ENCODE results near the gene EVI5. TPM values are rescaled to one million over a fixed set of nuclear protein-coding genes. Genes with fewer than 3 reads are reported as not detected.
"Not testable (repeated sequence)": the region's sequence is repeated elsewhere in the genome, so short reads cannot be mapped to it uniquely, and the experiment has no call there.

Gene EVI5
- polyA plus RNA-seq, 3 donors: 17.6 to 23.1 (median 17.8) TPM

DNA sequence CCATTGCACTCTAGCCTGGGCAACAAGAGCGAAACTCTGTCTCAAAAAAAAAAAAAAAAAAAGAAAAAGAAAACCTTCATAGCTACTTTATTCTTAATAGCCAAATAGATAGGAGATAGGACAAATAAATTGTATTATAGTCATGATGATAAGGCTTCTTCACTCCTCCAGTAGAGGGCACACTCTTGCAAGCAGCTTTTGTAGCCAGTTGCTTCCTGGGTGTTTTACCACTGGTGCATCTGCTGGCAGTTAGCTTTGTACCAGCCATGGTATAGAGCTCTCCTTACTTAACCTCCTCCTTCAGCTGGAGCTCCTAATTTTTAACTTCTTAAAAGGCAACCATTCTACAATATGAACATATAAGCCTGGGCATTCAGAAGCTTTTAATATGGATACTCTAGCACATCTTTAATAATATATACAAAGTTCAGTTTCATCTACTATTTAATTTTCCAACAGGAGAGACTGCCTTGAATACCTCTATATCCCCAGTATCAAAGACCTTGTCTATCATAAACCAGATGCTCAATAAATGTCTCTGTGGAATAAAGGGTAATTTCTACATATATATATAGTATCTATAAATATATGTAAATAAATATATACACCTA lies 35.8 kb downstream of the EVI5 start:
- no peak for DNase-seq

DNA sequence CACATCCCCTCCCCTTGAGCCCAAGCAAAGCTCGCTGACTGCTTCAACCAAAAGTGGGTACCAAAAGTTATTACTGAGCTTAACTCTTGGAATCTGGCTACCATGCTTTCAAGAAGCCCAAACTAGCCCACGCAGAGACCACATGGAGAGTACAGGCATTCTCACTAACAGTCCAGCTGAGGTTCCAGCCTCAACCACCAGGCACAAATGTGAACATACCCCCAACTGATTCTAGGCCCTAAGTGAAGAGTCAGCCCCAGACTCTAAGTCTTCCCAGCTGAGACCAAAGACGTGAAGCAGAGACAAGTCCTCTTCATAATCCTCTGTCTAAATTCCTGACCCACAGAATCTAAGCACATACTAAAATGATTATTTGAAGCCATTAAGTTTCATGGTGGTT lies 36.8 kb downstream of the EVI5 start:
- no peak for DNase-seq

- no peak for DNase-seq
Observed at GRCh38 chr1:92747735-92748134, 37.2 kb downstream of the EVI5 start.

- DNase-seq: not testable (repeated sequence)
Observed at GRCh38 chr1:92746255-92746654, 38.7 kb downstream of the EVI5 start.

- no peak for DNase-seq
Observed at GRCh38 chr1:92743221-92743620, 41.7 kb downstream of the EVI5 start.

GRCh38 chr1:92739669-92740524 lies 45.0 kb downstream of the EVI5 start:
- DNase-seq: no peak

- no peak for DNase-seq
Observed at GRCh38 chr1:92736395-92736794, 48.5 kb downstream of the EVI5 start.

GRCh38 chr1:92730476-92730875 lies 54.4 kb downstream of the EVI5 start:
- no peak for DNase-seq

GRCh38 chr1:92728697-92729096 lies 56.2 kb downstream of the EVI5 start:
- no peak for DNase-seq

GRCh38 chr1:92723713-92724112 lies 61.2 kb downstream of the EVI5 start:
- not testable (repeated sequence) for DNase-seq

DNA sequence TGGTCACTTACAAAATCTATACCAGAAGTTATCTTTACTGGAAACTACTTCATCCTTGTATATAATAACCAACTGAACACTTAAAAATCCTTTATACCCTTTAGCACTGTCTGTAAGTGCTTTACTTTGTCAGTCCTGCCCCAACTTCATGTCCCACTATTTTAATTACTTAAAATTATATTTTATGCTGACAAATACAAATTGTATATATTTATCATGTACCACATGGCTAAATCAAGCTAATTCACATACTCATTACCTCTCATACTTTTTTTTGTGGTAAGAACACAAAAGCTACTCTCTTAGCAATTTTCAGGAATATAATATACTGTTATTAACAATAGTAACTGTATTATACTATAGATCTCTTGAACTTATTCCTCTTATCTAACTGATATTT lies 63.0 kb downstream of the EVI5 start:
- no peak for DNase-seq

DNA sequence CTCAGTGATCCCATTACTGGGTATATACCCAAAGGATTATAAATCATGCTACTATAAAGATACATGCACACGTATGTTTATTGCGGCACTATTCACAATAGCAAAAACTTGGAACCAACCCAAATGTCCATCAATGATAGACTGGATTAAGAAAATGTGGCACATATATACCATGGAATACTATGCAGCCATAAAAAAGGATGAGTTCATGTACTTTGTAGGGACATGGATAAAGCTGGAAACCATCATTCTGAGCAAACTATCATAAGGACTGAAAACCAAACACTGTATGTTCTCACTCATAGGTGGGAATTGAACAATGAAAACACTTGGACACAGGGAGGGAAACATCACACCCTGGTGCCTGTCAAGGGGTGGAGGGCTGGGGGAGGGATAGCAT lies 63.8 kb downstream of the EVI5 start:
- not testable (repeated sequence) for DNase-seq

DNA sequence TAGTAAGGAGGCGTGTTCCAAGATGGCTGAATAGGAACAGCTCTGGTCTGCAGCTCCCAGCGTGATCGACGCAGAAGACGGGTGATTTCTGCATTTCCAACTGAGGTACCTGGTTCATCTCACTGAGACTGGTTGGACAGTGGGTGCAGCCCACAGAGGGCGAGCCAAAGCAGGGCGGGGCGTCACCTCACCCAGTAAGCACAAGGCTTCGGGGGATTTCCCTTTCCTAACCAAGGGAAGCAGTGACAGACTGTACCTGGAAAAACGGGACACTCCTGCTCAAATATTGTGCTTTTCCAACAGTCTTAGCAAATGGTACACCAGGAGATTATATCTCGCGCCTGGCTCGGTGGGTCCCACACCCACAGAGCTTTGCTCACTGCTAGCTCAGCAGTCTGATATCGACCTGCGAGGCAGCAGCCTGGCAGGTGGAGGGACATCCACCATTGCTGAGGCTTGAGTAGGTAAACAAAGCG lies 69.4 kb downstream of the EVI5 start:
- not testable (repeated sequence) for DNase-seq

DNA sequence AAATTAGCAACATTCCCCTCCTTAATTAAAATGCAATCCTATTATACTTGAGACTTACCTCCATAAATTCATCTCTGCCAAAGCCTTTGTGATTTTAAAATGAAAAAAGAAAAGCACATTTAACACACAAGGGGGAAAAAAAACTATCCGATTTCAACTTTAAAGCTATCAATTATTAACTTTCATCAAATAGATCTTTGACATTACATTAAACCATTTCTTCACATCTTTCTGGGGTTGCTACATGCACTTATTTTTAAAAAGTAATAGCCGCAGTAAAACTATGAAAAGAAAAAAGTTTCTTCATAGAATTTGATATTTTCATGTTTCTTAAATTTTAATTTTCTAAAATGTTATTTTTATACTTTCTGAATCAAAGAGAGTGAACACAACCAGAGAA lies 71.0 kb downstream of the EVI5 start:
- DNase-seq: no peak

GRCh38 chr1:92711473-92712165 lies 73.3 kb downstream of the EVI5 start:
- peak; percentile 10 for DNase-seq

GRCh38 chr1:92709738-92710137 lies 75.2 kb downstream of the EVI5 start:
- DNase-seq: no peak

- DNase-seq: no peak
Observed at GRCh38 chr1:92708368-92708950, 76.4 kb downstream of the EVI5 start.

DNA sequence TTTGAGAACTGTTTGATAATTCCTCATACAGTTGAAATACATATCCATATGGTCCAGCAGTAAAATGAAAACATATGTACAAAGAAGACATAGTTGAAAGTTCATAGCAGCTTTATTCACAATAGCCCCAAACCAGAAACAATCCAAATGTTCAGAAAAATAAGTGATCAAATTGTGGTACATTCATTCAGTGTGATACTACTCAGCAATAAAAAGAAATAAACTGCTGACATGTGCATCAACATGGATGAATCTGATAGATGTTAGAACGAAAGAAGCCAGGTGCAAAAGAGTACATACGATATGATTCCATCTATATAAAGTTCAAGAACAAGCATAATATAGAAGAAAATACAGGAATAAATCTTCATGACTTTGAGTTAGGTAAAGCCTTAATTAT lies 77.2 kb downstream of the EVI5 start:
- DNase-seq: no peak

DNA sequence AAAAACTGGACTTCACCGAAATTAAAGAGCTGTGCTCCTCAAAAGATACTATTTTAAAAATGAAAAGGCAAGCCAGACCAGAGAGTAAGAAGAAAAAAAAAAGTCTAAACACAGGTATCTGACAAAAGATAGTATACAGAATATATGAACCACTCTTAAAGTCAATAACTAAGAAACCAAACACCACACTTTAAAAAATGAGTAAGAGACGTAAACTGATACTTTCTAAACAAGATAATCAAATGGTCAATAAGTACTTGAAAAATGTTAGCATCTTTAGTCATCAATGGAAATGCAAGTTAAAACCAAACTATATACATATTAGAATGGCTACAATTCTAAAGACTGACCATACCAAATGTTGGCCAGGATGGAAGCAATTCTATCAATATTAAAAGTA lies 77.6 kb downstream of the EVI5 start:
- DNase-seq: no peak

DNA sequence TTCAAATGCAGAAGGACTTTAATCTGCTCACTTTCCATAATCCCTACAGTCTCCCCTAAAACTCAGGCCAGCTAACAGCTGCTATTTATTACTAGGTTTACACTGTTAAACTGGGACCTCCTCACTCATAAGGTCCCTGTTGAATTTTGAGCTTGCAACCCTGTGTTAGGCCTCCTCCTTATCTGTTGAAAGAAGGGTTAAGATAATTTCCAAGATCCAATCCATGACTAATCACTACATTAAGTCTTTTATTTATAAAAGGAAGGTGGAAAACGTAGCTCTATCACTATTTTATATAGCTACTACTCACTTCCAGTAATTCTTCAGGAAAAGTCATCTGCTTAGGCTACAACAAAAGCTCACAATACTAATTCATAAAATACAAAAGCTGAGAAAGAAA lies 79.5 kb downstream of the EVI5 start:
- DNase-seq: no peak

- no peak for DNase-seq
Observed at GRCh38 chr1:92701147-92701546, 83.8 kb downstream of the EVI5 start.

DNA sequence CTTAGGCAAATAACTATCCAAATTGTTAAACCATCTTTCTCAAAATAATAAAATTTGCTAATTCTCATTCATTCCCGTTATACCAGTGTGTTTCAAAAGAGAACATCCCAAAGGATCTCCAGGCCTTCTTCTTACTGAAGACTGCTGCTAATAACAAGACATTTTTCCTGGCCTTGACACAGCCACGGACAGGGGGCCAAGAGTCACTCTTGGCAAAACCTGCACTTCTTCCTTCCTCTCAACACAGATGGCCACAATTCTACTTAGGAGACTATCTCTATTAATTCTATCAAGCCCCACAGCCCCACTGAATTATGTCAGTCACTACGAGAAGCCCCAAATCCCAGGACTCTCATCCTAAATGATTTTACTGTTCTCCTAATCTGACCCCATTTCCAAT lies 86.0 kb downstream of the EVI5 start:
- no peak for DNase-seq
